Measurements from ENCODE around the gene CABLES1.

- TF ChIP-seq GABPA (IDR thresholded peaks at IDR 0.05; ENCODE audit: low read depth) = no peak
- no peak for TF ChIP-seq CTCF (IDR thresholded peaks at IDR 0.05; ENCODE audit: insufficient read depth, low read length)
- no peak for TF ChIP-seq REST (IDR thresholded peaks at IDR 0.05; ENCODE audit: insufficient replicate concordance, low read depth)
- TF ChIP-seq POLR2AphosphoS5 (IDR thresholded peaks at IDR 0.05; ENCODE audit: low read depth) = no peak
- TF ChIP-seq SPI1 (IDR thresholded peaks at IDR 0.05; ENCODE audit: borderline replicate concordance, low read depth) = peak; percentile 26; the same call in 1 of the 2 replicates
These were observed 5.8 kb upstream of the CABLES1 start for GRCh38 chr18:23129355-23130002.

All from HL-60 (cell line).